H1 (cell line): Measurements from ENCODE around the gene COX7A1. TPM values are rescaled to one million over a fixed set of nuclear protein-coding genes. Genes with fewer than 3 reads are reported as not detected.

Experiments used
- CTCF ChIA-PET: fragments of 300-600 bp; sonication (Branson Sonifier 250); formaldehyde crosslinking; loops from one replicate; lab custom pipeline; 2021; ENCODE audit not compliant: partially characterized antibody; lab: Charles Lee
- POLR2A ChIA-PET: fragments of 300-600 bp; sonication (Branson Sonifier 250); formaldehyde crosslinking; loops from one replicate; lab custom pipeline; 2021; ENCODE audit warnings: inconsistent platforms; ENCODE audit not compliant: partially characterized antibody; lab: Charles Lee
- DNase-seq, 2 experiments: peaks; one replicate each; pipeline versions ENCODE4 v3.0.0 to v3.0.0-alpha.2; 2010 to 2022; ENCODE audit warnings: low spot score in 2 of 2, low read depth in 1 of 2, mixed read lengths in 1 of 2
- FAIRE-seq: peaks from 2 replicates; lab custom pipeline; 2011; peaks lifted over from hg19 to GRCh38; lab: Jason Lieb, UNC
- H2AFZ ChIP-seq: 2 replicates; pipeline ENCODE4 v1.8.1; 2012; ENCODE audit warnings: low read length, inconsistent platforms
- H2AK5ac ChIP-seq: 2 replicates; pipeline ENCODE4 v1.6.1; 2013; ENCODE audit warnings: low read depth, low read length
- H2BK120ac ChIP-seq: replicated peaks from 2 replicates; pipeline ENCODE3; 2013; ENCODE audit warnings: low read depth, low read length, inconsistent platforms
- H2BK12ac ChIP-seq: 2 replicates; pipeline ENCODE4 v1.6.1; 2013; ENCODE audit warnings: low read depth, low read length
- H2BK15ac ChIP-seq: 2 replicates; pipeline ENCODE4 v1.6.1; 2013; ENCODE audit warnings: low read length
- H2BK20ac ChIP-seq: 2 replicates; pipeline ENCODE4 v1.6.1; 2013; ENCODE audit warnings: low read length
- H2BK5ac ChIP-seq: 2 replicates; pipeline ENCODE4 v1.6.1; 2013; ENCODE audit warnings: low read depth, low read length
- H3K14ac ChIP-seq: 2 replicates; pipeline ENCODE4 v1.6.1; 2013; ENCODE audit warnings: inconsistent platforms; ENCODE audit not compliant: insufficient read length
- H3K18ac ChIP-seq: 2 replicates; pipeline ENCODE4 v1.6.1; 2013; ENCODE audit warnings: low read length; ENCODE audit errors: extremely low read depth
- H3K23ac ChIP-seq: 2 replicates; pipeline ENCODE4 v1.6.1; 2013; ENCODE audit warnings: inconsistent platforms; ENCODE audit not compliant: insufficient read length
- H3K23me2 ChIP-seq: 2 replicates; pipeline ENCODE4 v1.6.1; 2013; ENCODE audit warnings: low read depth, low read length
- H3K27ac ChIP-seq: 2 replicates; pipeline ENCODE4 v1.6.1; 2011; ENCODE audit warnings: low read depth, low read length, inconsistent platforms
- H3K27me3 ChIP-seq, 4 experiments: replicated peaks in 1 of 4; 1 replicate in 1 of 4; 2 replicates in 3 of 4; pipeline versions ENCODE4 v1.6.1 to v1.8.1; 2011 to 2013; ENCODE audit warnings: low read length in 3 of 4, mild to moderate bottlenecking in 3 of 4, inconsistent platforms in 2 of 4, mixed read lengths in 2 of 4, moderate library complexity in 1 of 4; ENCODE audit not compliant: control insufficient read depth in 3 of 4, insufficient read depth in 3 of 4; ENCODE audit errors: extremely low read depth in 1 of 4
- H3K36me3 ChIP-seq, 4 experiments: 2 replicates each; pipeline versions ENCODE4 v1.6.1 to v1.8.1; 2011 to 2013; ENCODE audit warnings: mild to moderate bottlenecking in 4 of 4, low read length in 3 of 4, moderate library complexity in 2 of 4, control low read depth in 1 of 4, inconsistent platforms in 1 of 4; ENCODE audit not compliant: insufficient read depth in 4 of 4, control insufficient read depth in 2 of 4
- H3K4ac ChIP-seq: replicated peaks from 2 replicates; pipeline ENCODE3; 2013; ENCODE audit warnings: low read length, low read depth, mixed read lengths, inconsistent platforms; ENCODE audit not compliant: insufficient read length
- H3K4me1 ChIP-seq, 4 experiments: replicated peaks in 1 of 4; 1 replicate in 1 of 4; 2 replicates in 3 of 4; pipeline versions ENCODE4 v1.6.1 to v1.8.1; 2011 to 2013; ENCODE audit warnings: low read length in 3 of 4, inconsistent platforms in 2 of 4, mixed read lengths in 1 of 4; ENCODE audit not compliant: insufficient read depth in 4 of 4, control insufficient read depth in 3 of 4
- H3K4me2 ChIP-seq, 2 experiments: 2 replicates each; pipeline versions ENCODE4 v1.6.1 to v1.8.1; 2011 to 2013; ENCODE audit warnings: low read depth in 2 of 2, low read length in 2 of 2, control low read depth in 1 of 2, inconsistent platforms in 1 of 2, mild to moderate bottlenecking in 1 of 2; ENCODE audit not compliant: insufficient read depth in 1 of 2
- H3K4me3 ChIP-seq, 4 experiments: fragments of 200-600, 300-600 bp in 1 of 4; sonication (generic), shearing (Covaris generic), sonication (Bioruptor Twin) in 1 of 4; 2 replicates each; pipeline versions ENCODE4 v1.5.1 to v1.8.1; 2011 to 2016; ENCODE audit warnings: low read length in 4 of 4, low read depth in 3 of 4, control low read depth in 2 of 4, inconsistent platforms in 2 of 4, mild to moderate bottlenecking in 2 of 4, mixed read lengths in 1 of 4, moderate library complexity in 1 of 4; ENCODE audit not compliant: insufficient read depth in 2 of 4; ENCODE audit errors: extremely low read depth in 1 of 4
- H3K56ac ChIP-seq: replicated peaks from 2 replicates; pipeline ENCODE3; 2013; ENCODE audit warnings: low read depth, mild to moderate bottlenecking, mixed read lengths, low read length, inconsistent platforms; ENCODE audit not compliant: insufficient read length
- H3K79me1 ChIP-seq: 2 replicates; pipeline ENCODE4 v1.6.1; 2013; ENCODE audit warnings: low read depth, low read length, control low read depth
- H3K79me2 ChIP-seq, 2 experiments: 2 replicates each; pipeline versions ENCODE4 v1.6.1 to v1.8.1; 2012 to 2013; ENCODE audit warnings: low read length in 2 of 2, mild to moderate bottlenecking in 2 of 2, inconsistent platforms in 1 of 2; ENCODE audit not compliant: insufficient read depth in 2 of 2, control insufficient read depth in 1 of 2
- H3K9ac ChIP-seq, 4 experiments: replicated peaks in 1 of 4; 1 replicate in 1 of 4; 2 replicates in 3 of 4; pipeline versions ENCODE4 v1.6.1 to v1.8.1; 2011 to 2013; ENCODE audit warnings: low read depth in 3 of 4, low read length in 3 of 4, control low read depth in 2 of 4, mild to moderate bottlenecking in 2 of 4, moderate library complexity in 2 of 4, inconsistent platforms in 1 of 4; ENCODE audit errors: extremely low read depth in 1 of 4
- H3K9me3 ChIP-seq, 2 experiments: 2 replicates each; pipeline versions ENCODE4 v1.6.1 to v1.8.1; 2012 to 2013; ENCODE audit warnings: mild to moderate bottlenecking in 2 of 2, moderate library complexity in 2 of 2, control low read depth in 1 of 2, inconsistent platforms in 1 of 2, low read depth in 1 of 2, low read length in 1 of 2, mixed read lengths in 1 of 2; ENCODE audit not compliant: insufficient read depth in 2 of 2
- H4K20me1 ChIP-seq, 2 experiments: replicated peaks in 1 of 2; 2 replicates each; pipeline versions ENCODE3 to v1.8.1; 2011 to 2013; ENCODE audit warnings: inconsistent platforms in 2 of 2, low read length in 2 of 2, mild to moderate bottlenecking in 1 of 2; ENCODE audit not compliant: insufficient read depth in 2 of 2, control insufficient read depth in 1 of 2
- H4K5ac ChIP-seq: 2 replicates; pipeline ENCODE4 v1.6.1; 2013; ENCODE audit warnings: low read length, low read depth, mixed read lengths, inconsistent platforms; ENCODE audit not compliant: insufficient read length
- H4K8ac ChIP-seq: 2 replicates; pipeline ENCODE4 v1.8.0; 2013; ENCODE audit warnings: mild to moderate bottlenecking, moderate library complexity, low read length, inconsistent platforms; ENCODE audit not compliant: insufficient read depth; ENCODE audit errors: extremely low read depth
- H4K91ac ChIP-seq: replicated peaks from 2 replicates; pipeline ENCODE3; 2013; ENCODE audit warnings: low read length, mixed read lengths, inconsistent platforms; ENCODE audit not compliant: insufficient read length
- CTCF ChIP-seq, 3 experiments: IDR thresholded peaks; 1 replicate in 2 of 3; 2 replicates in 1 of 3; pipeline versions ENCODE4 v1.5.1 to v1.6.1; 2011; ENCODE audit warnings: low read length in 3 of 3, mild to moderate bottlenecking in 3 of 3, inconsistent platforms in 2 of 3, low read depth in 1 of 3, moderate library complexity in 1 of 3; ENCODE audit not compliant: insufficient read depth in 1 of 3; ENCODE audit errors: control extremely low read depth in 1 of 3
- GABPA ChIP-seq: IDR thresholded peaks from 2 replicates; pipeline ENCODE4 v1.6.1; 2011; ENCODE audit warnings: mild to moderate bottlenecking, low read length, moderate library complexity, borderline replicate concordance; ENCODE audit not compliant: insufficient read depth
- GTF2F1 ChIP-seq: IDR thresholded peaks from 2 replicates; pipeline ENCODE4 v1.6.1; 2012; ENCODE audit warnings: low read depth, low read length, improper control_type of control experiment, borderline replicate concordance
- JUN ChIP-seq: IDR thresholded peaks from 2 replicates; pipeline ENCODE4 v1.6.1; 2011; ENCODE audit warnings: low read depth, mild to moderate bottlenecking, improper control_type of control experiment, low read length
- KDM1A ChIP-seq: fragments of 200-600, 300-600 bp; sonication (generic); IDR thresholded peaks from 2 replicates; pipeline ENCODE4 v1.7.1; 2016; ENCODE audit warnings: mild to moderate bottlenecking, low read length, borderline replicate concordance
- MAX ChIP-seq: IDR thresholded peaks from 2 replicates; pipeline ENCODE4 v1.6.1; 2012; ENCODE audit warnings: inconsistent platforms
- POU5F1 ChIP-seq: IDR thresholded peaks from 2 replicates; pipeline ENCODE4 v1.6.1; 2011; ENCODE audit warnings: low read depth, mild to moderate bottlenecking, low read length, moderate library complexity
- RXRA ChIP-seq: IDR thresholded peaks from 2 replicates; pipeline ENCODE4 v1.6.1; 2011; ENCODE audit warnings: low read depth, mild to moderate bottlenecking, low read length, moderate library complexity; ENCODE audit not compliant: insufficient read depth
- SIN3A ChIP-seq, 2 experiments: IDR thresholded peaks in 1 of 2; conservative IDR thresholded peaks in 1 of 2; 2 replicates each; pipeline ENCODE4 v1.6.1; 2011 to 2012; ENCODE audit warnings: low read length in 2 of 2, improper control_type of control experiment in 1 of 2, low read depth in 1 of 2, mild to moderate bottlenecking in 1 of 2
- TCF12 ChIP-seq: IDR thresholded peaks from 2 replicates; pipeline ENCODE4 v1.6.1; 2011; ENCODE audit warnings: low read depth, mild to moderate bottlenecking, low read length
- WGBS, 2 experiments: shearing (Covaris generic) in 1 of 2; methylation state at CpG; one replicate each; pipeline versions ENCODE4 v1.1.6 to v1.1.7; 2013 to 2015; ENCODE audit warnings: low lambda C conversion rate in 2 of 2, mixed read lengths in 2 of 2, inconsistent platforms in 1 of 2, low coverage in 1 of 2, missing lambda C conversion rate in 1 of 2; ENCODE audit not compliant: insufficient replicate concordance in 2 of 2, insufficient coverage in 1 of 2, insufficient read length in 1 of 2; ENCODE audit errors: extremely low coverage in 1 of 2, missing lambda C conversion rate in 1 of 2; 5-methylcytosine and 5-hydroxymethylcytosine counted together
- polyA plus RNA-seq, 7 experiments: library from polyadenylated mRNA; depleted of rRNA in 3 of 7; stranded (reverse) in 5 of 7; unstranded in 2 of 7; fragments of >200 nt in 5 of 7; fragments of 200-250 nt in 2 of 7; gene quantifications; 1 replicate in 5 of 7; 2 replicates in 1 of 7; 4 replicates in 1 of 7; pipeline versions ENCODE4 v1.2.1 to v1.2.3, GENCODE V29; 2011 to 2013; ENCODE audit warnings: missing spikeins in 2 of 7, mixed read lengths in 2 of 7
- total RNA-seq: library from RNA; stranded (reverse); fragmentation: NEBNext Ultra II Directional; extraction: Animal tissue kit (Norgen Biotek cat#: 25700); gene quantifications from 2 replicates; pipeline ENCODE4 v1.2.1, GENCODE V29; 2021

The COX7A1 gene
- total and polyA plus RNA-seq, 2 of the 8 experiments (the other 6 are each of a cell fraction or from before 2014, with no cell fraction given): 0.60 TPM

- Histone ChIP-seq H3K23me2 (peaks cover 10% of the 10 kb centered on the region), H4K20me1 (peaks cover 3 to 6% of the 10 kb centered on the region in 2 experiments), H2BK12ac (no peak overlapping the region), H3K9ac (0 out of 7 replicates have a peak overlapping the region, but pooled peaks of 1 of the 4 experiments have one; percentile 4), H3K4me1 (peaks cover 8 to 23% (median 18%) of the 10 kb centered on the region in 4 experiments), H2AK5ac (no peak overlapping the region), H3K4me2 (peak overlapping the region; percentile 76 to 94), H3K79me2 (peaks cover 0 to 9% of the 10 kb centered on the region in 2 experiments; a peak in 1 of 4 replicates), H2BK120ac (no peak overlapping the region), H4K91ac (peak overlapping the region; percentile 41), H3K27ac (no peak overlapping the region), H3K27me3 (no peaks in the 10 kb centered on the region), H2BK15ac (no peak overlapping the region), H3K56ac (no peak overlapping the region), H4K5ac (no peak overlapping the region), H4K8ac (no peak overlapping the region), H2BK5ac (no peak overlapping the region), H2AFZ (no peak overlapping the region), H3K9me3 (no peaks in the 10 kb centered on the region), H3K4ac (no peak overlapping the region), H2BK20ac (no peak overlapping the region), H3K4me3 (peak overlapping the region; percentile 73 to 96 (median 82); a peak in 5 of 8 replicates), H3K23ac (no peak overlapping the region), H3K18ac (no peak overlapping the region), H3K14ac (no peak overlapping the region), H3K36me3 (peaks cover 2 to 15% (median 8%) of the 10 kb centered on the region in 4 experiments; a peak in 5 of 8 replicates), H3K79me1 (peaks cover 11% of the 10 kb centered on the region)
- CTCF ChIA-PET: interaction anchor here (1.0 to 1.5 kb wide), 4 partner anchors 11 to 57 kb away, joined by 3 to 5 read pairs (median 4); no protein-coding TSS in a partner anchor
- no peak for DNase-seq
- FAIRE-seq: no peak
- 94% methylated on average over 31 of the region's 34 CpGs; no CpG with 5 or more reads in 1 of the 2 experiments for WGBS, 2 experiments
- POLR2A ChIA-PET: interaction anchor here (2.9 kb wide), 1 partner anchor 10 kb away, joined by 18 read pairs; no protein-coding TSS in a partner anchor
- TF ChIP-seq GABPA (no peak), MAX (no peak), CTCF (IDR thresholded peaks at IDR 0.05; ENCODE audit: control extremely low read depth in 1 of 3, insufficient read depth in 1 of 3, low read depth in 1 of 3, low read length in 3 of 3) (no peak), KDM1A (no peak), POU5F1 (no peak), SIN3A (conservative IDR thresholded peaks at IDR 0.05 in 1 of 2, IDR thresholded peaks at IDR 0.05 in 1 of 2; ENCODE audit: low read depth in 1 of 2, low read length in 2 of 2) (no peak), RXRA (no peak), GTF2F1 (no peak), TCF12 (no peak), JUN (no peak)
Observed at GRCh38 chr19:36113425-36113824, 38.8 kb downstream of the COX7A1 start.
